HG03045 (cell line): Measurements from ENCODE around the gene RGS9.

ENCODE experiments used
- ATAC-seq: cut with Tn5 transposase; IDR thresholded peaks from one replicate; pipeline ENCODE4 v1.9.1; 2021; ENCODE audit warnings: mild to moderate bottlenecking, moderate library complexity; ENCODE audit not compliant: unreplicated experiment

The RGS9 gene

DNA sequence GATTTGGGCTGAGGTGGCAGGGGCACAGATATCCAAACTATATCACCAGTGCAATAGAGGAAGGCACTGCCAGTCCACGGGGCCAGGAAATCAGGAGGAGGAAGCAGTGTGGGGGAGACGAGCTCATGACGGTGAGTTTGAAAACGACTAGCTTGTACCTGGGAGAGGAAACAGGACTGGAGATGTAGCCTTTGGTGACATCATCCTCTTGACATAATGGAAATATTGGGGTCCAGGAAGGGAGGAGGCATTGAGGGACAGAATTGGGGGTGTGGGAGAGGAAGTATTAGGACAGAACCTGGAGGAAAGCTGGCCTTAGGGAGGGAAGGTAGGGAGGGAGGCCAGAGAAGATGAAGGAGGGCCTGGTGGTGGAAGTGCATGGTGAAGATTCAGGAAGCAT, 109.1 kb downstream of the RGS9 start:
- ATAC-seq: no peak

DNA sequence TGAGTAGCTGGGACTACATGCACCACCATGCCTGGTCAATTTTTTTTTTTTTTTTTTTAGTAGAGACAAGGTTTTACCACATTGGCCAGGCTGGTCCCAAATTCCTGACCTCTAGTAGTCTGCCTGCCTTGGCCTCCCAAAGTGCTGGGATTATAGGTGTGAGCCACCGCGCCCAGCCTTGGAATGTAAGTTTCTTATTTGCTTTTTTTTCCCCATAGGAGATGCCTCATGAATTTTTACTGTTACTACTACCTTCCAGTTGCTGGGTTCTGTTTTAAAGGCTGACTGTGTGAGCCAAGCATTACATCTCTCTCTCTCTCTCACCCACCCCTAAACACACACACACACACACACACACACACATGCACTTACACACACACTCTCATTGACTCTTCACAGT, 112.6 kb downstream of the RGS9 start:
- ATAC-seq: no peak

DNA sequence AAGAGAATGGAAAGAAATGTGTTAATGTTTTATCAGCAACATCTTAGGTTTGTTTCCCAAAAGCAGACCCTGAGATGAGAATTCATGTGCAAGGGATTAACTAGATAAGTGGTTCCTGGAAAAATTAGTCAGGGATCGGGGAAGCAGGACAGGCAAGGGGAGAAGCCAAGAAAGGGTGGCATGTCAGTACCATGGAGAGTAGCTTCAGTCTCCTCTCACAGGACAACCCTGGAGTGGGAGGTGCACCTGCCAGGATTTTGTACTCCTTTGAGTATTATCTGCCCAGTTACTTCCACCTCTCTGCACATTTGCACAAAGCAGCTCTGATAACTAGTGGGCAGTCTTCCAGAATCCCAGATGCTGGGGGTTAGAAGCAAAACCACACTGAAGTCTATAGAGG, 117.0 kb downstream of the RGS9 start:
- ATAC-seq: no peak

DNA sequence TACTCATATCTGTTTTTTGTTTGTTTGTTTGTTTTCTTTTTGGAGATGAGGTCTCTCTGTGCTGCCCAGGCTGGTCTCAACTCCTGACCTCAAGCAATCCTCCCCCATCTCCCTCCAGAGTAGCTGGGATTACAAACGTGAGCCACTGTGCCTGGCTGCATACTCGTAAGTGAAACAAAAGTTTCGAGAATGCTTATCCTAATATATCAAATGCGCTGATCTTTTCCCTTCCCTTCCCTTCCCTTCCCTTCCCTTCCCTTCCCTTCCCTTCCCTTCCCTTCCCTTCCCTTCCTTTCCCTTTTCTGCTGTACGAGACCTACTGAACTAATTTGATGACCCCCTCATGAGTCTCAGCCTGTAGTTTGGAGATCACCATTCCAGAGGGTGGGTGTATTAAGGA, 122.1 kb downstream of the RGS9 start:
- ATAC-seq: no peak

DNA sequence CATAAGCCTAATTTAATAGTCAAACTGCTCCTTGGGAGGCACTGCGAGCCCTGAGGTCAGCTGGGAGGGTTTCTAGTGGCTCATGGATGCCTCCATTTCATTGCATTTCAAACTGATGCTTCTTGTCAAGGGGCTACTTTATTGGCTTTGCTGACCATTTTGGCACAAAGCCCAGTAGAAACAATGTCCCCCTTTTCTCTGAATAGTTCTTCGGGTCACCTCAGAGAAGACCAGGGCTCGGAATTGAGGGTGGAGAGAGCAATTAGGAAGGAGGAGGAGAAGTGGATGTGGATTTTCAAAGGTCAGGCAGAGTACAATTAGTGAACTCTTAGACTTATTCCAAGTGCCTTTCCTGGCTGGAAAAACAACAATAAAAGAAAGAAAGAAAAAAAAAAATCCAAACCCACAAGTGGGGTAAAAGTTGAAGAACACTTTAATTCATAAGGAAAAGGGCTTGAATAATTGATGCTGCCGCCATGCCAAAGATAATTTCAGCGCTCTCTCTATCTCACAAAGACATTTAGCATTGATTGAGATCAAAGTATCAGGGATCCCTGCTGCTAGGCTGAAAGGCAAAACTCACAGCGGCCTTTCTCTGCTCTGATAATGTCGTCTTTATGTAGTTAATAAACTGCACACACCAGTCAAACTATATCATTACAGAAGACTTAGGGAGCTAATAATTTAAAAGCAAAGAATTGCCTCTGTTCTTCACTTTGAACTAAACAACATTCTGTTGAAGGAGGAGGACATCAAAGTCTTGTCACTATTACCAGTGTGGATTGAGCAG, 122.7 kb downstream of the RGS9 start:
- no peak for ATAC-seq

DNA sequence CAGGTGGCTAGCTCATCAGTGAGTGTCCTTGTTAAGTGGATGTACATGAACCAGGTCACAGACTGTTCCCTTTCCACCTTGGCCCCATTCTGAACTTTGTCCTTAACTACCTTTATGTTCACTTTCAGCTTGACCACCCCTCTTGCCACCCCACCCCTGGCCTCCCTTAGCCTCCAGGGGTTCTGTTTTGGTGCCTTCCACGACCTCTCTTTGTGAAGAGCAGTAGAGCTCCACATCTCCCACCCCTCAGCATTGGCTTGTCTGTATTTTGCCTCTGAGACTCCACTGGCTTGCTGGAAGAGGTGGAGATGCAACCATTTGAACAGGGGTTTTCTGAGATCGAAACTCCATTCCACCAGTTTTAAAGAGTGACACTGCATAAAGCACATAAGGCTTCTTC, 123.5 kb downstream of the RGS9 start:
- ATAC-seq: no peak

DNA sequence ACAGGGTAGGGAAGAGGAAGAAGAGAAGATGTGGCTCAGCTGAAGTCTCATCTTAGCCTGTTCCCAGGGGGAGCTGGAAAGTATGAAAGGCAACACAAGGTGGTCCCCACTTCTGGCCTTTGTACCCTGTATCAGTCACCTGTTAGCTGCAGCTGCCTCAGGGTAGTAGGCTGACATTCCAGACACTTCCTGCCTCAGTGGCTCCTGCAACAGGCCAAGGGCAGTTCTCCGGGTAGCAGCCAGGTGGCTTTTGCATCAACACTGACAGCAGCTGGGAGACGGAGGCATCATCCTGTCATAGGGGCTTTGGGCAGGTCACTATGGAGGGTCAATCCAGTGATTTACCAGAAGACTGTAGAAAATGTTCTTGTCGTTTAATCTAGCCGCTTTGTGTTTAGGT, 124.0 kb downstream of the RGS9 start:
- no peak for ATAC-seq

DNA sequence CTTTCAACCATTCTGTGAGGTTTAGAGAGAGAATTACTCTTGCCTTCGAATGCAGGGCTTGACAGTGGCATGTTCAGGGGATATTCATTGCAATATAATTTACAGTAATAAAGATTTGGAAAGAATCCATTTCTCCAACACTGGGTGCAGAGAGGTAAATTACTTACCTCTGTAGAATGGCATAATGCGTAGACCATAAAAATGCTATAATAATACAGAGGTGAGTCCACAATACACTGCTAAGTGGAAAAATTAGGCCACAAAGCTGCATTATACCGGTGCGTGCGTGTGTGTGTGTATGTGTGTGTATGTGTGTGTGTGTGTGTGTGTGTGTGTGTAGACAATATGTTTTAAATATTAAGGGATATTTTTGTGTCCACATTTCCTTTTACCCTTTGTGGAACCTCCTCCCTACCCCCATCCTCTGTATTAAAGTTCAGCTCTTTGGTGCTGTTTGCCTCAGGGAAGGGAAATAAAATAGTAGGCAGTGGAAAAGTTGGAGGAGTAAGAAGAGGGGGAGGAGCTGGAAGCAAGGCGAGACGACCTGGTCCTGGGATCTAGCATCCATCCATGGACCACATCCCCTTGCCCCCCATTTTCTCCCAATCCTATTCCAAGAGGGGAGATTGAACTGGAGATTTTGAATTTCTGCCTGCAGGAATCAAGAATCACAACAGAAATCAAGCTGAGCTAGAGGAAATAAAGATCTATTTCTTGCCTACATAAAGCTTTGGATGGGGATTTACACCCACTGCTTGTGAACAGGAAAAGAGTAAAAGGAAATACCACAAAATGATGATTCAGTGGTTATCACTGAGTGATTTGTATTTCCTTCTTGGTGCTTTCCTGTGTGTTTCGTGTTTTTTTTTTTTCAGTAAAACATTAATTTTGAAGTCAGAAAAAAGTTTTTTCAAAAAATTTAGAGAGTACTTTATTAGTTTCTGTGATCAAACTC, 124.8 kb downstream of the RGS9 start:
- no peak for ATAC-seq

DNA sequence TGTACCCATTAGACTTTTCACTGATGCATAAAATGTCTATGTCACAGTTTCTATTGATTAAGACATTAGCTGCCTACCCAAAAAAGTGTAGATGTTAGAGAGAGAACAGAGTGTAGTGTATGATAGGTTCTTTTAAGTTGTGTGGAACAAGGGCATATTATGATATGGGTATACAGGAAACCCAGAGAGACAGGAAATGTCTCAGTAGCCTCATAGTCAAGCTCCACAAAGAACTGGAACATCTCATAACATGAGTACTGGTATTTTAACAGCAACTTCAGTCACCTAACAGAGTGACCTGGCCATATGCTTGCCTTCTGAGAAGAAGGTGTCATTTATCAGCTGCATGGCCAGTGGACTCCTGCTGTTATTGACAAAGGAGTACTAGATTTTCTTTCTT, 128.1 kb downstream of the RGS9 start:
- no peak for ATAC-seq

DNA sequence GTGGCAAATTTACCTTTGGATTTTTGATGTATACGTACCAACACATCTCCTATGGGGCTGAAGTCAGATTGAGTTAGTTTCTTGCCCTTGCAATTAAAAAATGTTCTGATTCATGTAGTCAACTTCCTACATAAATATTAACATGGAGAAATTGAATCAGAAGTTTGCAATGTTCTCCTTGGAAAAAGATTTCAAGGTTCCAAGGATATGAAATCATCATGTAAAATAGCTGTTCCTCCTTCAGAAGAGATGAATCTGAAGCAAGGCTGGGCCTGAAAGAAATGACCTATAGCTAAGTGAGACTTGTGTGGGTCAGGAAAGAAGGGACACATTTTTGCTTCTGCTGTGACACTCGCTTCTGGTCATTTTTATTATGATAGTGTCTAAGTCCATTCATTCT, 131.7 kb downstream of the RGS9 start:
- no peak for ATAC-seq

DNA sequence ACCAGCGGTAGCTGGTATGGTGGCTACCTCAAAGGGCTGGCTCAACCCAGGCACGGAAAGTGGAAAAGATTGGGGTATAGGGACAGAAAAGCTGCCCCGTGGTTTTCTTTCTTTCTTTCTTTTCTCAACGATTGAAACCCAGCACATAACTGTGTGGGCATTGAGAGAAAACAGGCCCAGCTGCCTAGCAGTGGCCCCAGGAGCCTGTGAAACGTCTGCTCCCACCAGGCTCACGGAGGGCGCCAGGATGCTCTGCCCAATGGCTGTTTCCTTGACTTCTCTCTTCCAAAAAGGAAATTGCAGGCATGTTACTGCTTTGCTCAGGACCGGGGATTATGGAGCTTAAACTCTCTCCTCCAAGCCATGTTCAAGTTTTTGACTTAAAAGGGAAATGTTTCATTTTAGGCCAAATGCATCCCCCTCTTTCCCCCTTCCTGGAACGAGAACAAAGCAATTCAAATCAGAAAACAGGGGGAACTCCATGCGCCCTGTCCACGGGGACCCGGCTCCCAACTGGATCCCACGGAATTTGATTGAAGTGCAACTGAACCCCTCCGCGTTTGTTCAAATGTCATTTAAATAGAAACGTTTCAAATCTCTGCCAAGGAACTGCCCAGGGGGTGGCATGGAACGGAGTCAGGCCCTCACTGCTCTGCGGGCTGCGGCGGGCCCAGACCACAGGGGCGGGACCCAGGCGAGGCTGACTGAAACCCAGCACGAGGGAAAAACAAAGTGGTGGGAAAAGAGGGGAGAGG, 133.5 kb downstream of the RGS9 start:
- ATAC-seq: no peak

DNA sequence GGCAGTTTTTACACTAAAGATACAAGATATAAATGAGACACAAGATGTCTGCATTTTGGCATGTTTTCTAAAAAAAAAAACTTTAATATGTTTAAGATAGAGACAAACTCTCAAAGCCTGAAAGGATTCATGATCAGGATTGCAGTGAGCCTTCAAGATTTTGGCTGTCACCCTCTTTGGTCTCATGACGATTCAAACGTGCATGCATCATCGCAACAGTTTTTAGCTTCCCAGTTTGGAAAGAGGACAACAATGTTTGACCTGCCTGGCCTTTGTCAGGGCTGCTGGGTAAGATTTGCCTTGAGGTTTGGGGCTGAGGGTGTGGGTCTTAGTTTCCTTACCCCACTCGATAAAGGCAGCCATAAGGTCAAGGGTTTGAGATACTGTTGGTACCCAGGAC, 134.1 kb downstream of the RGS9 start:
- no peak for ATAC-seq
